ENCODE measurements around the gene ZYG11A. TPM values are rescaled to one million over a fixed set of nuclear protein-coding genes. Genes with fewer than 3 reads are reported as not detected.

ZYG11A gene
- total and polyA plus RNA-seq, 2 of the 13 experiments (the other 11 are each of a cell fraction or from before 2014, with no cell fraction given): not detected

DNA sequence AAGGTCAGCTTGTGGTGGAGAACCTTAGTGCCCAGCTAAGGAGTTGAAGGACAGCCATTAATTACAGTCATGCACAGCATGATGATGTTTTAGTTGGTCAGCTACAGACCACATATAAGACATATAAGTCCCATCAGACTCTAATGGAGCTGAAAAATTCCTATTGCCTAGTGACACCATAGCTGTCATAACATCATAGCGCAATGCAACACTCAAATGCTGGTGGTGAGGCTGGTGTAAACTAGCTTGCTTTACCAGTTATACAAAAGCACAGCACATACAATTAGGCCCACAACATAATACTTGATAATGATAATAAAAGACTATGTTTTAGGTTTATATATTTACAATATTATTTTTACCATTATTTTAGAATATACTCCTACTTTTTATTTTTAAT is 75.0 kb downstream of the ZYG11A start:
- peaks cover 81% of the 10 kb centered on the region for H3K4me1 ChIP-seq (ENCODE audit: insufficient read depth, low read length)
- DNase-seq (ENCODE audit: low spot score) (no peak), ATAC-seq (no peak), FAIRE-seq (no peak)
- peaks cover 4% of the 10 kb centered on the region for H3K79me2 ChIP-seq (ENCODE audit: insufficient read depth, low read length)
- no peak overlapping the region for H3K4me2 ChIP-seq (ENCODE audit: low read depth, low read length)
- POLR2A ChIA-PET: interaction anchor here (1.0 to 1.7 kb wide), 2 partner anchors 9 to 12 kb away, joined by 3 to 9 read pairs; partner anchors contain the start of gene SCP2
- TF ChIP-seq NR2F1 (CRISPR knock-in tag; IDR thresholded peaks at IDR 0.05) (no peak), DPF2 (CRISPR knock-in tag; IDR thresholded peaks at IDR 0.05; ENCODE audit: borderline replicate concordance, low read depth) (no peak), CEBPB (IDR thresholded peaks at IDR 0.05; ENCODE audit: borderline replicate concordance, low read depth, low read length) (no peak)
- H3K27me3 ChIP-seq (ENCODE audit: control insufficient read depth in 1 of 2, insufficient read depth in 2 of 2, low read length in 2 of 2): no peaks in the 10 kb centered on the region
- CTCF ChIA-PET (ENCODE audit: low intra/inter-chr PET ratio, low total read pairs): no interaction called here
- no peak overlapping the region for H3K9ac ChIP-seq (ENCODE audit: insufficient read depth, low read depth, low read length)
- H3K36me3 ChIP-seq (replicated peaks in 1 of 2; ENCODE audit: control insufficient read depth in 1 of 2, insufficient read depth in 2 of 2, low read length in 2 of 2): 0 out of 5 replicates have a peak, but pooled peaks cover 0 to 4% of the 10 kb centered on the region in 2 experiments
- H4K20me1 ChIP-seq (ENCODE audit: insufficient read depth, low read length): no peaks in the 10 kb centered on the region
- no peaks in the 10 kb centered on the region for H3K9me3 ChIP-seq (ENCODE audit: low read length)
- H3K4me3 ChIP-seq (replicated peaks in 1 of 3; ENCODE audit: insufficient read depth in 1 of 3, low read depth in 2 of 3, low read length in 3 of 3): no peak overlapping the region
- H2AFZ ChIP-seq (ENCODE audit: low read length): no peak overlapping the region
- WGBS (ENCODE audit: low lambda C conversion rate): 92% methylated on average over 1 of the region's 1 CpG
- in situ Hi-C loops (cut with HindIII; ENCODE audit: extremely low pct_ligation_motif_present, low pct_unique_long_range_greater_than_20kb): no loop called here
- no peak overlapping the region for H3K27ac ChIP-seq (ENCODE audit: extremely low read length, insufficient read depth, low read length)
- intact Hi-C loops (cut with micrococcal nuclease; ENCODE audit: unreplicated experiment): no loop called here
- BruUV-seq (replicated peaks): no TSS peak

DNA sequence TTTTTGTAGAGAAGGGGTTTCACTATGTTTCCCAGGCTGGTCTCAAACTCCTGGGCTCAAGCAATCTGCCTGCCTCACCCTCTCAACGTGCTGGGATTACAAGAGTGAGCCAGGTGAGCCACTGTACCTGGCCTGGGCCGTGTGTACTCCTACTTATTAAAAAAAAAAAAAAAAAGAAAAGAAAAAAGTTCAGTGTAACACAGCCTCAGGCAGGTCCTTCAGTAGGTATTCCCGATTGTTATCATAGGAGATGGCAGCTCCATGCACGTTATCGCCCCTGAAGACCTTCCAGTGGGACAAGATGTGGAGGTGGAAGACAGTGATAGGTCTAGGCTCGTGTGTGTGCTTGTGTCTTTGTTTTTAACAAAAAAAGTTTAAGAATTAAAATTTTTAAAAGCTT is 75.6 kb downstream of the ZYG11A start:
- POLR2A ChIA-PET: interaction anchor here (1.0 kb wide), 1 partner anchor 13 kb away, joined by 3 read pairs; no protein-coding TSS in a partner anchor
- Histone ChIP-seq H3K36me3 (replicated peaks in 1 of 2; ENCODE audit: control insufficient read depth in 1 of 2, insufficient read depth in 2 of 2, low read length in 2 of 2) (no peaks in the 10 kb centered on the region), H3K27ac (ENCODE audit: extremely low read length, insufficient read depth, low read length) (no peak overlapping the region), H3K4me2 (ENCODE audit: low read depth, low read length) (no peak overlapping the region), H2AFZ (ENCODE audit: low read length) (no peak overlapping the region), H3K4me1 (ENCODE audit: insufficient read depth, low read length) (peaks cover 80% of the 10 kb centered on the region), H3K79me2 (ENCODE audit: insufficient read depth, low read length) (peaks cover 4% of the 10 kb centered on the region), H4K20me1 (ENCODE audit: insufficient read depth, low read length) (no peaks in the 10 kb centered on the region), H3K4me3 (replicated peaks in 1 of 3; ENCODE audit: insufficient read depth in 1 of 3, low read depth in 2 of 3, low read length in 3 of 3) (no peak overlapping the region), H3K27me3 (ENCODE audit: control insufficient read depth in 1 of 2, insufficient read depth in 2 of 2, low read length in 2 of 2) (no peaks in the 10 kb centered on the region), H3K9me3 (ENCODE audit: low read length) (no peaks in the 10 kb centered on the region), H3K9ac (ENCODE audit: insufficient read depth, low read depth, low read length) (no peak overlapping the region)
- CTCF ChIA-PET (ENCODE audit: low intra/inter-chr PET ratio, low total read pairs): no interaction called here
- intact Hi-C loops (cut with micrococcal nuclease; ENCODE audit: unreplicated experiment) (no loop called here), in situ Hi-C loops (cut with HindIII; ENCODE audit: extremely low pct_ligation_motif_present, low pct_unique_long_range_greater_than_20kb) (no loop called here)
- no TSS peak for BruUV-seq (replicated peaks)
- ATAC-seq (no peak), DNase-seq (ENCODE audit: low spot score) (no peak), FAIRE-seq (no peak)
- WGBS (ENCODE audit: low lambda C conversion rate): 91% methylated on average over 6 of the region's 6 CpGs
- TF ChIP-seq MTA3 (CRISPR knock-in tag; IDR thresholded peaks at IDR 0.05) (no peak), TCF12 (IDR thresholded peaks at IDR 0.05) (no peak), TCF12 (CRISPR knock-in tag; IDR thresholded peaks at IDR 0.05) (no peak), KDM4B (CRISPR knock-in tag; IDR thresholded peaks at IDR 0.05) (no peak)

All from HepG2 (cell line).